ENCODE data around the gene PNPLA3. TPM values are rescaled to one million over a fixed set of nuclear protein-coding genes. Genes with fewer than 3 reads are reported as not detected.

The PNPLA3 gene
- total RNA-seq, 1 experiment from 2014 or later = 19.8 TPM

DNA sequence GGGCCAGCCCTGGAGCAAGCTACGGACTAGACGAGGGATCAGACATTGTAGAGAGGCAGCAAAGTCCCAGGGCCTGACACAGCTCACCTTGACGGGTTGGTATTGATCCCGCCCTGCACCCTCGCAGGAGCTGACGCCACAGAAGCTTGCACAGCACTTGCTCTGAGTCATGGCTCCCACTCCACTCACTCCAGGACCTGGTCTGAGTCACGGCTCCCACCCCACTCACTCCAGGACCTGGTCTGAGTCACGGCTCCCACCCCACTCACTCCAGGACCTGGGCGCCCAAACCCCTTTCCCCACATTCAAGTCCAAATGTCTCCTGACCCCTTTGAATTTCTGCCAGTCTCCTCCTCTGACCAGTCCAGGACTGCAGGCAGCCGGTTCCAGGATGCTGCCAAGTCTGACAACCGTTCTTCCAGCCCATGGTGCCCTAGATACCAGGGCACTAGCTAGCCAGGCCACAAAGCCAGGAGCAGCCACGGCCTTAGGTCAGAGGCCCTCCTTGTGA lies 25.8 kb upstream of the PNPLA3 start:
- Mint-ChIP-seq H3K4me3 (no peak overlapping the region), H3K36me3 (no peaks in the 10 kb centered on the region), H3K27me3 (ENCODE audit: low read depth) (peaks cover 3% of the 10 kb centered on the region), H3K9me3 (no peaks in the 10 kb centered on the region), H3K4me1 (no peaks in the 10 kb centered on the region), H3K27ac (no peak overlapping the region)
- ATAC-seq (no peak), DNase-seq (ENCODE audit: low spot score) (no peak)
- TF ChIP-seq, protein P1, sequence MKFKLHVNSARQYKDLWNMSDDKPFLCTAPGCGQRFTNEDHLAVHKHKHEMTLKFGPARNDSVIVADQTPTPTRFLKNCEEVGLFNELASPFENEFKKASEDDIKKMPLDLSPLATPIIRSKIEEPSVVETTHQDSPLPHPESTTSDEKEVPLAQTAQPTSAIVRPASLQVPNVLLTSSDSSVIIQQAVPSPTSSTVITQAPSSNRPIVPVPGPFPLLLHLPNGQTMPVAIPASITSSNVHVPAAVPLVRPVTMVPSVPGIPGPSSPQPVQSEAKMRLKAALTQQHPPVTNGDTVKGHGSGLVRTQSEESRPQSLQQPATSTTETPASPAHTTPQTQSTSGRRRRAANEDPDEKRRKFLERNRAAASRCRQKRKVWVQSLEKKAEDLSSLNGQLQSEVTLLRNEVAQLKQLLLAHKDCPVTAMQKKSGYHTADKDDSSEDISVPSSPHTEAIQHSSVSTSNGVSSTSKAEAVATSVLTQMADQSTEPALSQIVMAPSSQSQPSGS (CRISPR knock-in tag; IDR thresholded peaks at IDR 0.05; ENCODE audit: borderline replicate concordance, low read depth) = no peak
- no peak for TF ChIP-seq ZBTB21 (CRISPR knock-in tag; IDR thresholded peaks at IDR 0.05; ENCODE audit: borderline replicate concordance)
- no peak for TF ChIP-seq ZNF512 (CRISPR knock-in tag; IDR thresholded peaks at IDR 0.05; ENCODE audit: borderline replicate concordance)
- TF ChIP-seq OVOL2 (CRISPR knock-in tag; IDR thresholded peaks at IDR 0.05; ENCODE audit: borderline replicate concordance) = no peak
- no peak for TF ChIP-seq GRHL2 (CRISPR knock-in tag; IDR thresholded peaks at IDR 0.05; ENCODE audit: insufficient replicate concordance, severe bottlenecking)
- no peak for TF ChIP-seq NFE2L1 (CRISPR knock-in tag; IDR thresholded peaks at IDR 0.05)
- TF ChIP-seq JUN (CRISPR knock-in tag; IDR thresholded peaks at IDR 0.05) = no peak
- no peak for TF ChIP-seq TEAD1 (CRISPR knock-in tag; IDR thresholded peaks at IDR 0.05)
- TF ChIP-seq ATF1 (CRISPR knock-in tag; IDR thresholded peaks at IDR 0.05) = no peak
- no peak for TF ChIP-seq SMAD4 (CRISPR knock-in tag; IDR thresholded peaks at IDR 0.05)
- no peak for TF ChIP-seq FOXP4 (CRISPR knock-in tag; IDR thresholded peaks at IDR 0.05)
- no peak for TF ChIP-seq MYBL2 (CRISPR knock-in tag; IDR thresholded peaks at IDR 0.05)
- TF ChIP-seq ZNF423 (CRISPR knock-in tag; IDR thresholded peaks at IDR 0.05) = no peak
- ChIA-PET POLR2A (no interaction called here), CTCF (interaction anchor here (1.1 to 14.0 kb wide), 2 partner anchors 14 to 25 kb away, joined by 3 to 162 read pairs; partner anchors contain the start of gene PNPLA3)

- DNase-seq (ENCODE audit: low spot score) = no peak
- H3K4me3 Mint-ChIP-seq = no peak overlapping the region
- H3K27ac Mint-ChIP-seq = no peak overlapping the region
- H3K36me3 Mint-ChIP-seq = no peaks in the 10 kb centered on the region
- POLR2A ChIA-PET = no interaction called here
- no peak for ATAC-seq
- H3K4me1 Mint-ChIP-seq = no peaks in the 10 kb centered on the region
- no peak for TF ChIP-seq RELA (CRISPR knock-in tag; IDR thresholded peaks at IDR 0.05; ENCODE audit: borderline replicate concordance)
- TF ChIP-seq ETV6 (CRISPR knock-in tag; IDR thresholded peaks at IDR 0.05) = no peak
- TF ChIP-seq HMGA2 (CRISPR knock-in tag; IDR thresholded peaks at IDR 0.05) = no peak
- H3K9me3 Mint-ChIP-seq = peaks cover 6% of the 10 kb centered on the region
- peaks cover 16% of the 10 kb centered on the region for H3K27me3 Mint-ChIP-seq (ENCODE audit: low read depth)
- CTCF ChIA-PET = interaction anchor here (1.2 to 14.0 kb wide), 2 partner anchors 17 to 46 kb away, joined by 4 to 162 read pairs; no protein-coding TSS in a partner anchor
These were observed 23.4 kb upstream of the PNPLA3 start for GRCh38 chr22:43900206-43900605.

DNA sequence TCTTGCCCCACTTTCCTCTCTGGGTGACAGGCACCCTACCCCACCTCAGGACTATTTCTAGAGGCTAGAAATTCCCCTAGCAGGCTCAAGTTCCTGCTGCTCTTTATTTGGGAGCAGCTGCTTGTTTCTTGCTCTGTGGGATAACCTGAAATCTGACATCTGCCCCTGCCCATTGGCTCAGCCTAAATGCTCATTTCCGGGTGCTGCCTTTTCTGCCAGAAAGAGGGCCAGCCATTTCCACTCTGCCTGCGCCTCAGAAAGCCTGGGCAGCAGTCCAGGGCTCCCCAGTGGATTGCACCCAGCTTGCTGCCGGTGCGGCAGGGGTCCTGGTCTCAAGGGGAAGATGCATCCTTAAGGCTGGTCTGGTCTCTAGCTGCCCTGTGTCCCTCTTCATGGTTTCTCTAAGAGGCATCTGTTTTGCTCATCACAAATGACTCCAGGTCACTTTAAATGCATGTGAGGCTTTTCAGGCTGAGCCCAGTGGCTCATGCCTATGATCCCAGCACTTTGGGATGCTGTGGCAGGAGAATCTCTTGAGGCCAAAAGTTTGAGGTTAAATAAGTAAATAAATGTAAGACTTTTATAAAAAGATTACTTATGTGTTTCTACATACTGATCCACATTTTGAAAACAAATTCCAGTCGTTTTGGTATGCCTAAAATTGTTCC lies 21.5 kb upstream of the PNPLA3 start:
- no peak overlapping the region for H3K27ac Mint-ChIP-seq
- ChIA-PET POLR2A (no interaction called here), CTCF (interaction anchor here (14.0 kb wide), 1 partner anchor 19 kb away, joined by 162 read pairs; no protein-coding TSS in a partner anchor)
- H3K27me3 Mint-ChIP-seq (ENCODE audit: low read depth) = peaks cover 16% of the 10 kb centered on the region
- no peak overlapping the region for H3K4me3 Mint-ChIP-seq
- no peaks in the 10 kb centered on the region for H3K4me1 Mint-ChIP-seq
- peaks cover 6% of the 10 kb centered on the region for H3K9me3 Mint-ChIP-seq
- no peaks in the 10 kb centered on the region for H3K36me3 Mint-ChIP-seq
- DNase-seq (ENCODE audit: low spot score) (no peak), ATAC-seq (no peak)
- TF ChIP-seq SOX15 (CRISPR knock-in tag; IDR thresholded peaks at IDR 0.05) (no peak), SMAD4 (CRISPR knock-in tag; IDR thresholded peaks at IDR 0.05) (no peak), MXD4 (CRISPR knock-in tag; IDR thresholded peaks at IDR 0.05; ENCODE audit: borderline replicate concordance) (no peak), NFYB (CRISPR knock-in tag; conservative IDR thresholded peaks at IDR 0.05; ENCODE audit: low read depth) (no peak), NR2C2 (CRISPR knock-in tag; IDR thresholded peaks at IDR 0.05) (no peak)
- TF ChIP-seq, protein P2, sequence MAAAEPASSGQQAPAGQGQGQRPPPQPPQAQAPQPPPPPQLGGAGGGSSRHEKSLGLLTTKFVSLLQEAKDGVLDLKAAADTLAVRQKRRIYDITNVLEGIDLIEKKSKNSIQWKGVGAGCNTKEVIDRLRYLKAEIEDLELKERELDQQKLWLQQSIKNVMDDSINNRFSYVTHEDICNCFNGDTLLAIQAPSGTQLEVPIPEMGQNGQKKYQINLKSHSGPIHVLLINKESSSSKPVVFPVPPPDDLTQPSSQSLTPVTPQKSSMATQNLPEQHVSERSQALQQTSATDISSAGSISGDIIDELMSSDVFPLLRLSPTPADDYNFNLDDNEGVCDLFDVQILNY (CRISPR knock-in tag; IDR thresholded peaks at IDR 0.05) = no peak
- TF ChIP-seq, protein P3, sequence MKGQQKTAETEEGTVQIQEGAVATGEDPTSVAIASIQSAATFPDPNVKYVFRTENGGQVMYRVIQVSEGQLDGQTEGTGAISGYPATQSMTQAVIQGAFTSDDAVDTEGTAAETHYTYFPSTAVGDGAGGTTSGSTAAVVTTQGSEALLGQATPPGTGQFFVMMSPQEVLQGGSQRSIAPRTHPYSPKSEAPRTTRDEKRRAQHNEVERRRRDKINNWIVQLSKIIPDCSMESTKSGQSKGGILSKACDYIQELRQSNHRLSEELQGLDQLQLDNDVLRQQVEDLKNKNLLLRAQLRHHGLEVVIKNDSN (CRISPR knock-in tag; IDR thresholded peaks at IDR 0.05) = no peak
- TF ChIP-seq, protein P4, sequence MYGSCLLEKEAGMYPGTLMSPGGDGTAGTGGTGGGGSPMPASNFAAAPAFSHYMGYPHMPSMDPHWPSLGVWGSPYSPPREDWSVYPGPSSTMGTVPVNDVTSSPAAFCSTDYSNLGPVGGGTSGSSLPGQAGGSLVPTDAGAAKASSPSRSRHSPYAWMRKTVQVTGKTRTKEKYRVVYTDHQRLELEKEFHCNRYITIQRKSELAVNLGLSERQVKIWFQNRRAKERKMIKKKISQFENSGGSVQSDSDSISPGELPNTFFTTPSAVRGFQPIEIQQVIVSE (CRISPR knock-in tag; IDR thresholded peaks at IDR 0.05; ENCODE audit: borderline replicate concordance) = no peak
